ENCODE measurements around the gene UBAC2. TPM values are rescaled to one million over a fixed set of nuclear protein-coding genes. Genes with fewer than 3 reads are reported as not detected.

UBAC2 gene
- total RNA-seq (10 to 100 TPM; 49.9 to 77.1 TPM), polyA plus RNA-seq (10 to 100 TPM; 51.0 to 56.4 TPM)
- long read RNA-seq, donor 1, transcript UBAC2-203 (9 exons, 1,375 nt), result major isoform, 29 of 30 reads
- long read RNA-seq, donor 1, partial matches to known transcripts, result 0 of 30 reads
- long read RNA-seq, donor 1, other reads (novel, unspliced or antisense), result 0 of 30 reads
- long read RNA-seq, donor 2, partial matches to known transcripts, result 0 of 5 reads
- long read RNA-seq, donor 2, other reads (novel, unspliced or antisense), result 0 of 5 reads
- long read RNA-seq, donor 3, transcript UBAC2-203 (9 exons, 1,375 nt), result major isoform, 8 of 8 reads
- long read RNA-seq, donor 3, partial matches to known transcripts, result 0 of 8 reads
- long read RNA-seq, donor 3, other reads (novel, unspliced or antisense), result 0 of 8 reads
- long read RNA-seq, donor 4, partial matches to known transcripts, result 14 of 15 reads
- long read RNA-seq, donor 4, other reads (novel, unspliced or antisense), result 0 of 15 reads
- long read RNA-seq, donor 5, transcript UBAC2-203 (9 exons, 1,375 nt), result major isoform, 24 of 52 reads
- long read RNA-seq, donor 5, partial matches to known transcripts, result 25 of 52 reads
- long read RNA-seq, donor 5, other reads (novel, unspliced or antisense), result 0 of 52 reads

GRCh38 chr13:99200432-99201167 lies at the start of gene UBAC2:
UBAC2 (plus strand) TSS chr13:99200854; CDS start chr13:99200909, 55 bp downstream.
- ATAC-seq (ENCODE audit: insufficient read depth, low FRiP score), result peak; percentile 95
- H3K27me3 ChIP-seq (ENCODE audit: control insufficient read depth in 3 of 3, insufficient read depth in 3 of 3, low read length in 2 of 3), result no peaks in the 10 kb centered on the region

GRCh38 chr13:99151516-99151915 lies 49.1 kb upstream of the UBAC2 start:
- Histone ChIP-seq H3K4me1 (ENCODE audit: control insufficient read depth in 5 of 5, insufficient read depth in 5 of 5, low read length in 5 of 5) (peaks cover 0 to 4% (median 0%) of the 10 kb centered on the region in 5 donors), H3K9me3 (ENCODE audit: control insufficient read depth in 4 of 4, insufficient read depth in 3 of 4, low read length in 3 of 4) (peaks cover 0 to 2% (median 0%) of the 10 kb centered on the region in 4 donors), H3K27ac (ENCODE audit: low read depth in 1 of 2, low read length in 1 of 2) (no peak overlapping the region), H3K4me3 (no peak overlapping the region), H3K9ac (ENCODE audit: insufficient read depth in 1 of 2, low read length in 2 of 2) (no peak overlapping the region), H3K36me3 (ENCODE audit: control insufficient read depth in 4 of 4, insufficient read depth in 4 of 4, low read length in 4 of 4) (no peaks in the 10 kb centered on the region), H3K27me3 (ENCODE audit: control insufficient read depth in 3 of 3, insufficient read depth in 3 of 3, low read length in 2 of 3) (no peaks in the 10 kb centered on the region)
- 85 to 89% methylated on average over 4 of the region's 4 CpGs for WGBS, 2 donors
- no peak for DNase-seq
- no peak for ATAC-seq (ENCODE audit: insufficient read depth, low FRiP score)
- TF ChIP-seq CTCF (IDR thresholded peaks at IDR 0.05; ENCODE audit: control extremely low read depth, extremely low read depth), result no peak

More at GRCh38 chr13:99200432-99201167, at the start of gene UBAC2:
- Histone ChIP-seq H3K36me3 (ENCODE audit: control insufficient read depth in 4 of 4, insufficient read depth in 4 of 4, low read length in 4 of 4) (peaks cover 0 to 4% (median 1%) of the 10 kb centered on the region in 4 donors), H3K27ac (ENCODE audit: low read depth in 1 of 2, low read length in 1 of 2) (peak within 1 kb of the TSS; percentile 97 to 100), H3K4me1 (ENCODE audit: control insufficient read depth in 5 of 5, insufficient read depth in 5 of 5, low read length in 5 of 5) (peaks cover 0 to 14% (median 5%) of the 10 kb centered on the region in 5 donors), H3K9ac (ENCODE audit: insufficient read depth in 1 of 2, low read length in 2 of 2) (peak within 1 kb of the TSS; percentile 77 to 96), H3K4me3 (peak within 1 kb of the TSS; percentile 97), H3K9me3 (ENCODE audit: control insufficient read depth in 4 of 4, insufficient read depth in 3 of 4, low read length in 3 of 4) (no peaks in the 10 kb centered on the region)
- peak; percentile 95 to 98 (median 96) for DNase-seq
- TF ChIP-seq CTCF (IDR thresholded peaks at IDR 0.05; ENCODE audit: control extremely low read depth, extremely low read depth), result no peak
- WGBS, 2 donors, result 0 to 1% methylated on average over 75 to 76 of the region's 76 CpGs

- 90 to 95% methylated on average over 1 of the region's 1 CpG for WGBS, 2 donors
- no peak for ATAC-seq (ENCODE audit: insufficient read depth, low FRiP score)
- peaks cover 0 to 4% (median 0%) of the 10 kb centered on the region in 4 donors for H3K9me3 ChIP-seq (ENCODE audit: control insufficient read depth in 4 of 4, insufficient read depth in 3 of 4, low read length in 3 of 4)
Measured at GRCh38 chr13:99153219-99153618, 47.4 kb upstream of the UBAC2 start.

More at GRCh38 chr13:99153219-99153618, 47.4 kb upstream of the UBAC2 start:
- peak in 1 of 3 donors; percentile 20 for DNase-seq
- Histone ChIP-seq H3K9ac (ENCODE audit: insufficient read depth in 1 of 2, low read length in 2 of 2) (no peak overlapping the region), H3K36me3 (ENCODE audit: control insufficient read depth in 4 of 4, insufficient read depth in 4 of 4, low read length in 4 of 4) (no peaks in the 10 kb centered on the region), H3K27ac (ENCODE audit: low read depth in 1 of 2, low read length in 1 of 2) (no peak overlapping the region), H3K27me3 (ENCODE audit: control insufficient read depth in 3 of 3, insufficient read depth in 3 of 3, low read length in 2 of 3) (peaks cover 0 to 2% (median 0%) of the 10 kb centered on the region in 3 donors), H3K4me1 (ENCODE audit: control insufficient read depth in 5 of 5, insufficient read depth in 5 of 5, low read length in 5 of 5) (peaks cover 0 to 4% (median 0%) of the 10 kb centered on the region in 5 donors), H3K4me3 (no peak overlapping the region)
- no peak for TF ChIP-seq CTCF (IDR thresholded peaks at IDR 0.05; ENCODE audit: control extremely low read depth, extremely low read depth)
